Activated CD8-positive, alpha-beta memory T cell treated with anti-CD3 and anti-CD28 coated beads, Interleukin-2, amount 50 U/mL, for 48 hours (primary cell): ENCODE results near the gene SHLD3.
"Not testable (repeated sequence)": the region's sequence is repeated elsewhere in the genome, so short reads cannot be mapped to it uniquely, and the experiment has no call there.

Experiments used
- DNase-seq: peaks from one replicate; pipeline ENCODE4 v3.0.0-alpha.2; 2020

SHLD3 gene

GRCh38 chr5:65624571-65625555, at the start of gene SHLD3, which contains the start of gene TRAPPC13:
SHLD3 (plus strand) TSS chr5:65625027; CDS start chr5:65629588, 4,561 bp downstream.
TRAPPC13 (plus strand) TSS chr5:65625027; CDS start chr5:65625061, 34 bp downstream.
- peak; percentile 83 for DNase-seq

- no peak for DNase-seq
Observed at GRCh38 chr5:65577141-65577540, 47.7 kb upstream of the SHLD3 start.

- DNase-seq, result no peak
Observed at GRCh38 chr5:65588694-65589093, 36.1 kb upstream of the SHLD3 start.

- not testable (repeated sequence) for DNase-seq
Observed at GRCh38 chr5:65601761-65602160, 23.1 kb upstream of the SHLD3 start.

- no peak for DNase-seq
Observed at GRCh38 chr5:65611524-65611923, 13.3 kb upstream of the SHLD3 start.

DNA sequence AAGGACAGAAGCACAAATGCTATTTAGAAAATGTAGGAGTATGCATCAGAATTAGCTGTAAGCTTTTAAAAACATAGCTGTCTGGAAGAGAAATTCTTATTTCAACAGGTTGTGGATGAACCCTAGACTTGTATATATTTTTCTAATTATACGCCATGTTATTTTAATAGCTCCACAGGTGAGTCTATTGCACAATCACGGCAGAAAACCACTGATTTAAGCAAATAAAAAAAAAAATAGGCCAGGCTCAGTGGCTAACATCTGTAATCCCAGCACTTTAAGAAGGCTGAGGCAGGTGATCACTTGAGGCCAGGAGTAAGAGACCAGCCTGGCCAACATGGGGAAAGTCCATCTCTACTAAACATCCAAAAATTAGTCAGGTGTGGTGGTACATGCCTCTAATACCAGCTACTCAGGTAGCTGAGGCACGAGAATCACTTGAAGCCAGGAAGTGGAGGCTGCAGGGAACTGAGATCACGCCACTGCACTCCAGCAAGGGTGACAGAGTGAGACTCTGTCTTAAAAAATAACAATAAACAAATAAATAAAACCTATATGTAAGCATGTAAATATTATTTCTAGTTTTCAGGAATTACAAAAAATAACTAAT, 12.4 kb upstream of the SHLD3 start:
- DNase-seq, result no peak

DNA sequence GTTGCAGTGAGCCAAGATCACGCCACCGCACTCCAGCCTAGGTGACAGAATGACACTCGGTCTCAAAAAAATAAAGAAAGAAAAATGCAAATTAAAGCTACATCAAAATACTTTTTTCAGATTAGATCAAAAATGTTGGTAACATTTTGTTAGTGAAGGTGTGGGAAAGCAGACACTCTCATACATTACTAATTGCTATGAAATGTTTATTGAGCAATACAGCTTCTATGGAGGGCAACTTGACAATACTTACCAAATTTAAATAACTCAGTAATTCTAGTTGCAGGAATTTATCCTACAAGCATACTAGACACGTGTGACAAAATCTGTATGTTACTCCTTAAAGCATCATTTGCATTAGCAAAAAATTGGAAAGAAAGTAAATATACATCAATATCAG, 4.8 kb upstream of the SHLD3 start:
- no peak for DNase-seq

GRCh38 chr5:65621961-65622360, 2.9 kb upstream of the SHLD3 start:
- not testable (repeated sequence) for DNase-seq

- no peak for DNase-seq
Observed at GRCh38 chr5:65623482-65623881, 1.3 kb upstream of the SHLD3 start.

DNA sequence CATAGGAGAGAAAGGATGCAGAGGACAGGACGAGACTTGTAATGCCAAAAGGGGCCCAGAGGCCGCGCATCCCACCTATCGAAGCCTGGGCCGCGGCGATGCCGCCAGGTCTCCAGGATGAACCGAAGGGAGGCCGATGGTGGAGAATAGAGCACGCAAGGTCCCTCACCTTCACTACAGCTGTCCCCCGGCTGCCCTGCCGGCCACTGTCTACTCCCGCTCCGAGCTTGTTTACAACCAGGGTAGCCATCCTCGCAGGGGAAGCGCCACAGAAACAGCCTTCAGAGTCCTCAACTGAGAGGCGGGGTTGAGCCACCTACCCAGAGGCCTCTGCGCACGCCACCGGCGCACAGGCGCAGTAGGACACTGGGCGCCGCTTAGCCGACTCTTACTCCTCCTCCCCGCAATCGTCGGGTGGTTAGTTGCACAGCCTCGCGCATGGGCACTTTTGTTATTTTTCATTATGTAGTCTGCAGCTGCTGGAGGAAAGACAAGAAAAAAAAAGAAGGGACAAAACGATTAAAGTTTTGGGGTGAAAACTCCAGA, 729 bp upstream of the SHLD3 start, which contains the start of gene TRIM23:
Gene TRIM23, minus strand, starts transcription at position 309 of the 546 bp plus-strand sequence. Its CDS starts 59 bp downstream, at position 250.
- DNase-seq, result peak; percentile 91

DNA sequence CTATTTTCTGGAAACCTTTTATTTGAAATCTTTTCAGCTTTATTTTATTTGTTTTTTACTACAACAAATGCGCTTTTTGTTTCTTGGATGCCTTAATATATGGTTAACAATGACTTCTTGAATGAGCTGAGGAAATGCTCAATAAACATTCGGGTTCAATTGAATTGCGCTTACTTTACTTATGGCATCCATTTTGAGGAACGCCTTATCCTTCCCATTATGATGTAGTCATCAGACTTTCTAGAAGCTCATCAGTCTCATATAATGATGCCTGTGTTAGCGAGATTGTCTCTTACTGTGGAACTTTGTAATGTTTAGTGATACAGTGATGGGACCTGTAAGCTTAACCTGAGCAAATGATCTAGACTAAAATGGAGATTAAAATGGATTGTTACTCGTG, 916 bp downstream of the SHLD3 start:
- no peak for DNase-seq

DNA sequence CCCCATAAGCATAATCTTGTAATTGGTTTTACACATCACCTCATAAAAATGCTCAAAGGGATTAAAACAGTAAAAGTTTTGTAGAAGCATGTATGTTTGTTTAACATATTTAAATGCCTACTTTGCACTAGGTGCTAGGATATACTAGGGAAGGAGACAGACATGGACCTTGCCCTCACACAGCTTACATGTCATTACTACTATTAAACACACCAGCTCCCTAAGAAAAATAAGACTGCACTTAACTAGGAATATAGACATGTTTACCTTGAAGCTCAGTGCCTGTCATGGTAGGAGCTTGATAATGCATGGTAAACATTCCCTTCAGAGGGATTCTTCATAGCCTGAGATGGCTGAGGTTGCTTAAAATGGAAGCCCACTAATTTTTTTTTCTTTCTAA, 6.2 kb downstream of the SHLD3 start:
- DNase-seq, result no peak

DNA sequence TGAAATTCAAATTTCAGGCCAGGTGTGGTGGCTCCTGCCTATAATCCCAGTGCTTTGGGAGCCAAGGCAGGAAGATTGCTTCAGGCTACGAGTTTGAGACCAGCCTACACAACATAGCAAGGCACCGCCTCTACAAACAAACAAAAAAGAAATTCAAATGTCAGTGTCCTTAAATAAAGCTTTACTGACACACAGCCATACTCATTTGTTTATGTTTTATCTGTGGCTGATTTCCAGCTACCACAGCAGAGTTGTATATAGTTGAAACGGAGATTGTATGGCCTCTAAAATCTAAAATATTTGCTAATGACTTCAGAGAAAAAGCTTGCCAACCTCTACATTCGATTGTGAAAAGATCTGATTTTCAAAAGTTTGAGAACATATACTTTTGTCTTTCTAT, 15.4 kb downstream of the SHLD3 start:
- no peak for DNase-seq

DNA sequence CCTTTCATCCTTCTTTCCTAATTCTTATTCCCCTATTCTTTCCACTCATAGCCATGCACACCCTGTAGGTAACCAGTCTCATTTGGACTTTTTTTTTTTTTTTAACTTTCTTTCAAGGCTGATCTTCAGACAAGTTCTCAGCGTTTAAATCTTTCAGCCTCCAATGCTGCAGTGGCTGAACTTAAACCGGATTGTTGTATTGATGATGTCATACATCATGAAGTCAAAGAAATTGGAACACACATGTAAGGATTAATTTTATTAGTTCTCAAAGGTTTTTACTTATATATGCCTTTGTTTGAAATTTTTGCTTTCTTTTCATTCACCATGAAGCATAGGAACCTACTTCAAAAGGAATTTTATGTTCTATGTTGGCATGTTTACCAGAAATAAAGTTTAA, 22.1 kb downstream of the SHLD3 start:
- no peak for DNase-seq

- DNase-seq, result no peak
Observed at GRCh38 chr5:65647941-65648340, 23.1 kb downstream of the SHLD3 start.

DNA sequence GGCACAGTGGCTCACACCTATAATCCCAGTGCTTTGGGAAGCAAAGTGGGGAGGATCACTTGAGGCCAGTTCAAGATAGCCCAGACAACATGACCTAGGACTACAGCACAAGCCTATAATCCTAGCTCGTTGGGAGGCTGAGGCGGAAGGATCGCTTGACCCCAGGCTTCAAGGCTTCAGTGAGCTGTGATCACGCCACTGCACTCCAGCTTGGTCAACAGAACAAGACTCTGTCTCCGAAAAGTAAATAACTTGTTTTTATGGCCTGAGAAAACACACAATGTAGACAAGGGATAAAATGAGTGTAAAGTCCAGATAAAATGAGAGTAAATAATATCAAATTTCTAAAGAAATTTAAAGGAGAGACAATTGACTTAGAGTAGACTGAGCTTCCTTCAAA, 26.3 kb downstream of the SHLD3 start:
- DNase-seq, result no peak

- no peak for DNase-seq
Observed at GRCh38 chr5:65654713-65655112, 29.9 kb downstream of the SHLD3 start.

DNA sequence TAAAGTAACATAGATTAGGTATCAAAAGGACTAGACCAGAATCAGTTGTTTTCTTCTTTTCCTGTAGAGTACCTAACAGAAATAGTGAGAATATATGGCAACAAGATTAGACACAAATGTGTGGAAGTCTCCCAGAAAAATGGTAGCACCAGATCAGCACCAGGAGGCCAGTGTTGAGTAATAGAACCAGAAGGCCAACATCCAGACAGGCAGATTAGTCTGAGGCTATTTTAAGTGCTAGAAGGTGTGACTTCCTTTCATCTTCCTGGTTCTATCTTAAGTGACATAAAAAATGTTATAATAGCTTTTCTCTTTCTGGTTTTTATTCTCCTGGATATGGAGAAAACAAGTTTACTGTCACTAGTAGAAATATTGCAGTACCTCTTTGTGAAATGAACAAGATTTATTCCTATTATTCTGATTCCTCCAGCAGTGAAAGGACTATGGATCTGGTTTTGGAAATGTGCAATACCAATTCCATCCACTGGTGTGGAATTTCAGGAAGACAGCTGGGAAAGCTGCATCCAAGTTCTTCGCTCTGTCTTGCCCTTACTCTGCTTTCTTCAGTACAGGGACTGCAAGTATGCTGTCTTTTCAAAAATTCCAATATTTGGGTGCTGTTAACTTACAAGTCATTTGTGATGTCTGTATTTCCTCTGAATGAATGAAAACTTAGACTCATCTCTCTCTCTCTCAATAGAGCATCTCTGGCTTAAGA, 39.1 kb downstream of the SHLD3 start:
- no peak for DNase-seq

- DNase-seq, result no peak
Observed at GRCh38 chr5:65668696-65669095, 43.9 kb downstream of the SHLD3 start.

DNA sequence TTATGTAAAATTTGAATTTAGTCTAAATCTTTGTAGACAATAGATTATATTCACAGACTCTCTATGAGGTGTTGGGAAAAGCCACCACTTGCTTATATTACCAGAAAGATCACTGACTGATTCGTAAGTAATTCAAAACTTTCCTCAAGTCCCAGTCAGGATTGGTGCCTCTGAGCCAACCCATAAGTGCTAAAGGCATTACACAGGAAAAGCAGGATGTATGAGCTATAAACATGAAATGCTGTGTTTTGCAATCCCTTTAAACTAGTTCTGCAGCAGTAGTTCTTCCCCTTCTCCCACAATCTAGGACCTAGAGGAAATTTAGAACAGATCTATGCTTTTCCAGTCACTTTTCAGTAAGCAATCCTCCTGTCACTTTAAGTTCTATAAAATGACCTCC, 48.0 kb downstream of the SHLD3 start:
- no peak for DNase-seq

DNA sequence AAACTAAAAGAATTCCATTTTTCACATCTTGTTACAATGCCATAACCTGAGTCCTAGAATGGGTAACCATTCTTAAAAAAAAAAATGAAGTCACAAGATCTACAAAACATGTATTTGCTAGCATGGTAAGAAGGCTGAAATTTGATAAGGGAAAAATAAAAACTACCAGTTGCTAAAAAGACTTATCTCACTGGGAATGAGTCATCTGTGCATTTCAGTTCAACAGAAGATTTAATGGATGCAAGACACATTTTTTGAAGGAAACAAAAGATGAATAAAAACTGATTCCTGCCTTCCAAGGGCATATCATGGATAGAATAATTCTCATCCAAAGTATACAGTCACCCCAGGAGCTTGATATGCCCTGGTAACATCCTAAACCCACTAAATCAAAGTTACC, 49.9 kb downstream of the SHLD3 start:
- DNase-seq, result no peak

GRCh38 chr5:65676056-65676455, 51.2 kb downstream of the SHLD3 start:
- DNase-seq, result not testable (repeated sequence)
